ENCODE data around the gene AP5S1. TPM values are rescaled to one million over a fixed set of nuclear protein-coding genes. Genes with fewer than 3 reads are reported as not detected.

The AP5S1 gene
- total and polyA plus RNA-seq, 2 donors (not counting 1 experiment from before 2014, with no cell fraction given) = 11.8 to 17.8 TPM

- Histone ChIP-seq H3K9ac (ENCODE audit: insufficient read depth, low read length) (no peak overlapping the region), H3K79me2 (ENCODE audit: control insufficient read depth, insufficient read depth, low read length) (no peaks in the 10 kb centered on the region), H3K4me2 (ENCODE audit: extremely low read depth, insufficient read depth, low read length) (no peak overlapping the region), H2AFZ (ENCODE audit: low read length) (no peak overlapping the region), H4K20me1 (ENCODE audit: control insufficient read depth, extremely low read depth, insufficient read depth, low read length) (no peaks in the 10 kb centered on the region), H3K4me3 (replicated peaks in 1 of 4; ENCODE audit: control extremely low read depth in 1 of 4, insufficient read depth in 1 of 4, low read depth in 3 of 4, low read length in 4 of 4) (no peak overlapping the region), H3K27ac (ENCODE audit: insufficient read depth, low read length) (no peak overlapping the region), H3K9me3 (ENCODE audit: control insufficient read depth, insufficient read depth, low read depth, low read length) (no peaks in the 10 kb centered on the region), H3K4me1 (ENCODE audit: control insufficient read depth, extremely low read depth, insufficient read depth, low read length) (peaks cover 2% of the 10 kb centered on the region), H3K36me3 (ENCODE audit: control insufficient read depth, insufficient read depth, low read length) (no peaks in the 10 kb centered on the region), H3K27me3 (ENCODE audit: control insufficient read depth, insufficient read depth, low read length) (no peaks in the 10 kb centered on the region)
- TF ChIP-seq, protein P1, sequence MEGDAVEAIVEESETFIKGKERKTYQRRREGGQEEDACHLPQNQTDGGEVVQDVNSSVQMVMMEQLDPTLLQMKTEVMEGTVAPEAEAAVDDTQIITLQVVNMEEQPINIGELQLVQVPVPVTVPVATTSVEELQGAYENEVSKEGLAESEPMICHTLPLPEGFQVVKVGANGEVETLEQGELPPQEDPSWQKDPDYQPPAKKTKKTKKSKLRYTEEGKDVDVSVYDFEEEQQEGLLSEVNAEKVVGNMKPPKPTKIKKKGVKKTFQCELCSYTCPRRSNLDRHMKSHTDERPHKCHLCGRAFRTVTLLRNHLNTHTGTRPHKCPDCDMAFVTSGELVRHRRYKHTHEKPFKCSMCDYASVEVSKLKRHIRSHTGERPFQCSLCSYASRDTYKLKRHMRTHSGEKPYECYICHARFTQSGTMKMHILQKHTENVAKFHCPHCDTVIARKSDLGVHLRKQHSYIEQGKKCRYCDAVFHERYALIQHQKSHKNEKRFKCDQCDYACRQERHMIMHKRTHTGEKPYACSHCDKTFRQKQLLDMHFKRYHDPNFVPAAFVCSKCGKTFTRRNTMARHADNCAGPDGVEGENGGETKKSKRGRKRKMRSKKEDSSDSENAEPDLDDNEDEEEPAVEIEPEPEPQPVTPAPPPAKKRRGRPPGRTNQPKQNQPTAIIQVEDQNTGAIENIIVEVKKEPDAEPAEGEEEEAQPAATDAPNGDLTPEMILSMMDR (conservative IDR thresholded peaks at IDR 0.05 in 1 of 2, IDR thresholded peaks at IDR 0.05 in 1 of 2; ENCODE audit: low read depth in 1 of 2, low read length in 2 of 2) = no peak
- no peak for TF ChIP-seq EZH2 (IDR thresholded peaks at IDR 0.05; ENCODE audit: low read length, missing control alignments)
- no peak for DNase-seq (ENCODE audit: low read depth in 2 of 2)
Measured at GRCh38 chr20:3775457-3776108, 44.8 kb upstream of the AP5S1 start.

DNA sequence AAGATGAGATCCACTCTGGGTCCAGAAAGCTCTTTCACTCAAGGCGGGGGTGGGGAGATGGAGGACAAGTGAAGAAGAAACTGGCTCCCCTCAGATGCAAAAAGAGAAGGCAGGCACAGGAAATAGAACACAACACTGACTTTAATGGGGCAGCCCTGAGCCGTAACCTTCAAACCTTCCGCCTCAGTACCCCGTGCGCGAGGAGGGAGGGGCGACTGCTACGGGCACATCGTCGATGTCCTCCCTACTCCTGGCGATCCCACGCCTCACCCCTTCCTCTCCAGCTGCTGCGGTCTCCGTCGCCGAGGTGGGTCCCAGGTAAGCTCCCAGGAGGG, 43.0 kb upstream of the AP5S1 start:
- H3K79me2 ChIP-seq (ENCODE audit: control insufficient read depth, insufficient read depth, low read length) = no peaks in the 10 kb centered on the region
- H2AFZ ChIP-seq (ENCODE audit: low read length) = peak overlapping the region; percentile 90
- peaks cover 6% of the 10 kb centered on the region for H3K4me1 ChIP-seq (ENCODE audit: control insufficient read depth, extremely low read depth, insufficient read depth, low read length)
- H3K4me2 ChIP-seq (ENCODE audit: extremely low read depth, insufficient read depth, low read length) = peak overlapping the region; percentile 95
- H4K20me1 ChIP-seq (ENCODE audit: control insufficient read depth, extremely low read depth, insufficient read depth, low read length) = no peaks in the 10 kb centered on the region
- no peak overlapping the region for H3K27ac ChIP-seq (ENCODE audit: insufficient read depth, low read length)
- no peaks in the 10 kb centered on the region for H3K9me3 ChIP-seq (ENCODE audit: control insufficient read depth, insufficient read depth, low read depth, low read length)
- no peaks in the 10 kb centered on the region for H3K36me3 ChIP-seq (ENCODE audit: control insufficient read depth, insufficient read depth, low read length)
- H3K9ac ChIP-seq (ENCODE audit: insufficient read depth, low read length) = no peak overlapping the region
- no peak for TF ChIP-seq EZH2 (IDR thresholded peaks at IDR 0.05; ENCODE audit: low read length, missing control alignments)
- TF ChIP-seq, protein P1 (conservative IDR thresholded peaks at IDR 0.05 in 1 of 2, IDR thresholded peaks at IDR 0.05 in 1 of 2; ENCODE audit: low read depth in 1 of 2, low read length in 2 of 2) = no peak
- DNase-seq (ENCODE audit: low read depth in 2 of 2) = no peak
- H3K27me3 ChIP-seq (ENCODE audit: control insufficient read depth, insufficient read depth, low read length) = no peaks in the 10 kb centered on the region
- H3K4me3 ChIP-seq (replicated peaks in 1 of 4; ENCODE audit: control extremely low read depth in 1 of 4, insufficient read depth in 1 of 4, low read depth in 3 of 4, low read length in 4 of 4) = peak overlapping the region; percentile 26 to 60 (median 45)

DNA sequence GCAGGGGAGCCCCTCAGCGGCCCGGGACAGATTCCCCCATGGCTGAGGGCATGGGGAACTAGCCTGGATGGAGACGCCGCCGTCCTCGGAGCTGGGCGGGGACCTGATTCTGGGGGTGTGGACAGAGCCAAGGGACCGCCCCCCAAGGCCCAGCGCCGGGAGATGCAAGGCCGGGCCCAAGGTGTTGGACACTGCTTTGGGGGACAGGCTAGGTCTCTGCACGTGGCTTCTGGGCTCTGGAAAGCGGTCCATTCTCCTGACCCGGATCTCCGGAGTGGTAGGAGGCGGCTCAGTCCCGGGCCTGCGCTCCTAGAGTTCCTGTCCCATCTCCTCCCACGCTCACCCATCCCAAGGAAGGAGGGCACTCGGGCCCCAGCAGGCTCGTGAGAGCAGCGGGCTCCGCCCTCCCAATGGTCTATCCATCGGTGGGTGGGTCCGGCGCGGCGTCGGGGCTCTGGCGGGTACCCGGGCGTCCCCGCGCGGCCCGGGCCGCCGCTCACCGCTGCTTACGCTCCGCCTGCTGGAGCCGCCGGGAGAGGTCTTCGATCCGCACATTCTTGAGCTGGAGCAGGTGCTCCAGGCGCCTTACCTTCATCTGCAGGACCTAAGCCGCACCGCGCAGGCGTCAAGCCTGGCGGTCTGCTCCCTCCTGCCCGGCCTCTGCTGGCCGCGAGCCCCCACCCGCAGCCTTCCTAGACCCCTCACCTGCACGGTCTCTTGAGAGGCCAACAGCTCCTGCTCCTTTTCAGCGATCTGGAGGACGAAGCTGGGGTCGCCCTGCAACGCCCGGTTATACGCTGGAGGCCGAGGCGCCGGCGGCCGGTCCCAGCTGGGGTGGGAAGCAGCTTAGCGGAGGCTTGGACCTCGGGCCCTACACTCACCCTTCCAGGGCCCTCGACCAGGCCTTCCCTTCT, 42.4 kb upstream of the AP5S1 start:
- Histone ChIP-seq H3K9me3 (ENCODE audit: control insufficient read depth, insufficient read depth, low read depth, low read length) (no peaks in the 10 kb centered on the region), H3K27me3 (ENCODE audit: control insufficient read depth, insufficient read depth, low read length) (no peaks in the 10 kb centered on the region), H2AFZ (ENCODE audit: low read length) (peak overlapping the region; percentile 90), H3K79me2 (ENCODE audit: control insufficient read depth, insufficient read depth, low read length) (peaks cover under 1% of the 10 kb centered on the region), H3K27ac (ENCODE audit: insufficient read depth, low read length) (no peak overlapping the region), H3K4me2 (ENCODE audit: extremely low read depth, insufficient read depth, low read length) (peak overlapping the region; percentile 95), H3K4me3 (replicated peaks in 1 of 4; ENCODE audit: control extremely low read depth in 1 of 4, insufficient read depth in 1 of 4, low read depth in 3 of 4, low read length in 4 of 4) (peak overlapping the region; percentile 26 to 60 (median 45)), H4K20me1 (ENCODE audit: control insufficient read depth, extremely low read depth, insufficient read depth, low read length) (no peaks in the 10 kb centered on the region), H3K36me3 (ENCODE audit: control insufficient read depth, insufficient read depth, low read length) (no peaks in the 10 kb centered on the region), H3K4me1 (ENCODE audit: control insufficient read depth, extremely low read depth, insufficient read depth, low read length) (peaks cover 6% of the 10 kb centered on the region), H3K9ac (ENCODE audit: insufficient read depth, low read length) (no peak overlapping the region)
- peak in 1 of 2 donors; percentile 33 for DNase-seq (ENCODE audit: low read depth in 2 of 2)
- peak; percentile 33 for TF ChIP-seq EZH2 (IDR thresholded peaks at IDR 0.05; ENCODE audit: low read length, missing control alignments)
- TF ChIP-seq, protein P1 (conservative IDR thresholded peaks at IDR 0.05 in 1 of 2, IDR thresholded peaks at IDR 0.05 in 1 of 2; ENCODE audit: low read depth in 1 of 2, low read length in 2 of 2) = peak in 1 of 2 donors; percentile 3

All from fibroblast of lung (primary cell).